ENCODE measurements around the gene NT5C. TPM values are rescaled to one million over a fixed set of nuclear protein-coding genes. Genes with fewer than 3 reads are reported as not detected.

The NT5C gene
- total RNA-seq, 1 donor from 2014 or later, result 48.2 TPM

DNA sequence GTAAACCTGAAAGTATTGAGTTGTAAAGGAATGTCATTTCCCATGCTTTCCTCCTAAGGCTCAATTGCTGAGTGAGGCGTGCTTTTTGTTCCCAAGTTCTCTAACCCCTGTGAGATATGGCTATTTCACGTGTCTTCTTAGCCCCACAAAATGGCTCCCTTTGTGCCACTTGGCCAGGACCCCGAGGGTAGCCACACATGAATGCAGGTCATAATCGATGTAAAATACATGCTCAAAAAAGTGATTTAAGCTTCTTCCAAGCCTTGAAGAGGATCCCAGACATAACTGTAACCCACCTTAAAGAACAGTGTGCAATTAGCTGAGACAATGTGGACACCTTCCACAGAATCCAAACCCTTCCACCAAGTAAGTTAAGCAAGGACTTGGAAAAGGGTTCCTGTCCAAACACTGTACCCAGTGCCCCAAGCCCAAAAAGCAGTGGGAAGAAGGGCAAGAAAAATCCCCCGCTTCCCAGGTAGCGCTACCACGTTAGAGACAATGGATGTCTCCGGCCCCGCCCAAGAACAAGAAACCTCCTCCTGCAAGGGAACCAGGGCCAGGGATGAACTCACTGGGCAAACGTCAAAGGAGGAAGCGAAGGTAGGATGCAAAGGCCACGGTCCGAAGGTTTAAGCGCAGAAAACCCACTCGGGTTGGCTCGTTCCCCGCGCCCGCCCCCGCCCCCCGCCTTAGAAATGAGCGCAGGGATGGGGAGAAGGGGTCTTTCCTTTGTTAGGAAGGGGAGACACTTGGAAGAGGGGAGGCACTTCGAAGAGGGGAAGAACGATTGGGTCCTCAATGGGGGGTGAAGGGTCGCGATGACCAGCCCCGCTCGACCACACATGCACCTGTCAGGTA is 21.6 kb upstream of the NT5C start:
- no peak for DNase-seq (ENCODE audit: extremely low spot score, unreplicated experiment)
- H3K27me3 Mint-ChIP-seq (ENCODE audit: unreplicated experiment), result no peaks in the 10 kb centered on the region
- peaks cover 5% of the 10 kb centered on the region for H3K36me3 Mint-ChIP-seq (ENCODE audit: unreplicated experiment)
- H3K9me3 Mint-ChIP-seq (ENCODE audit: unreplicated experiment), result no peaks in the 10 kb centered on the region
- TF ChIP-seq, protein P1, sequence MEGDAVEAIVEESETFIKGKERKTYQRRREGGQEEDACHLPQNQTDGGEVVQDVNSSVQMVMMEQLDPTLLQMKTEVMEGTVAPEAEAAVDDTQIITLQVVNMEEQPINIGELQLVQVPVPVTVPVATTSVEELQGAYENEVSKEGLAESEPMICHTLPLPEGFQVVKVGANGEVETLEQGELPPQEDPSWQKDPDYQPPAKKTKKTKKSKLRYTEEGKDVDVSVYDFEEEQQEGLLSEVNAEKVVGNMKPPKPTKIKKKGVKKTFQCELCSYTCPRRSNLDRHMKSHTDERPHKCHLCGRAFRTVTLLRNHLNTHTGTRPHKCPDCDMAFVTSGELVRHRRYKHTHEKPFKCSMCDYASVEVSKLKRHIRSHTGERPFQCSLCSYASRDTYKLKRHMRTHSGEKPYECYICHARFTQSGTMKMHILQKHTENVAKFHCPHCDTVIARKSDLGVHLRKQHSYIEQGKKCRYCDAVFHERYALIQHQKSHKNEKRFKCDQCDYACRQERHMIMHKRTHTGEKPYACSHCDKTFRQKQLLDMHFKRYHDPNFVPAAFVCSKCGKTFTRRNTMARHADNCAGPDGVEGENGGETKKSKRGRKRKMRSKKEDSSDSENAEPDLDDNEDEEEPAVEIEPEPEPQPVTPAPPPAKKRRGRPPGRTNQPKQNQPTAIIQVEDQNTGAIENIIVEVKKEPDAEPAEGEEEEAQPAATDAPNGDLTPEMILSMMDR (IDR thresholded peaks at IDR 0.05), result no peak
- peak overlapping the region; percentile 85 for H3K27ac Mint-ChIP-seq (ENCODE audit: unreplicated experiment)
- peaks cover 29% of the 10 kb centered on the region for H3K4me1 Mint-ChIP-seq (ENCODE audit: unreplicated experiment)
- H3K4me3 Mint-ChIP-seq (ENCODE audit: unreplicated experiment), result peak overlapping the region; percentile 89

DNA sequence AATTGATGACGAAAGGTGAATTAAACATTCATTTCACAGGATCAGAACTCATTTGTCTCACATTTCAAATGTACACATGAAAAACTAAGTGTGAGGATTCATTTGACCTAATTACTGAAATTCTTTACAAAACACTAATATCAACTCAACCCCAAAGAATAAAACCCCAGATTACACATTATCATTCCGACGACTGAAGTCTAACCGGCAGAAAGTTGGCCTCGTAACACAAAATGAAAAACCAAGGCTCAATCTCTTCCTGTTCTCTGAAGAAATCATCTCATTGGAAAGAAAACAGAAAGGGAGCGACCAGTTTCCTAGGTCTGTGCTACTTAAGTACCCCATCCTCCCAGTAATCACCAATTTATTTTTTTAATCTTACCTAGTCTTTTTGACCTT is 21.0 kb upstream of the NT5C start:
- DNase-seq (ENCODE audit: extremely low spot score, unreplicated experiment), result no peak
- peaks cover 29% of the 10 kb centered on the region for H3K4me1 Mint-ChIP-seq (ENCODE audit: unreplicated experiment)
- no peaks in the 10 kb centered on the region for H3K9me3 Mint-ChIP-seq (ENCODE audit: unreplicated experiment)
- TF ChIP-seq, protein P1 (IDR thresholded peaks at IDR 0.05), result no peak
- peak overlapping the region; percentile 89 for H3K4me3 Mint-ChIP-seq (ENCODE audit: unreplicated experiment)
- H3K27ac Mint-ChIP-seq (ENCODE audit: unreplicated experiment), result peak overlapping the region; percentile 85
- peaks cover 11% of the 10 kb centered on the region for H3K36me3 Mint-ChIP-seq (ENCODE audit: unreplicated experiment)
- no peaks in the 10 kb centered on the region for H3K27me3 Mint-ChIP-seq (ENCODE audit: unreplicated experiment)

DNA sequence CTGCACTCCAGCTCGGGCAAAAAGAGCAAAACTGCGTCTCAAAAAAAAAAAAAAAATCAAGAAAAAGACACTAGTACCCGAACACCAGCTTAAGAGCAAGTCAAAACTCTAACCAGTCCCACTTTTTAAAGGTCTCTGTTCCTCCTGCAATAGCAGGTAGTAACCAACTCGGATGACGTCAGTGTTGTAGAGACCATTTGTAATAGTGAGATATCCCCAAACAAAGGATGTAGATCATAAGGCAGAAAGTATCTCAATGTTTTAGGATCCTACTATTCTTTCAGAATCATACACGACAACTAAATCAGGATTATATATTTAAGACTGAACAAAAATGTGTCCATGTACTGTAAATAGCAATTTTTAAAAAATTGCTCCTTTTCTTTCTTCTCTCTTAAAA is 20.4 kb upstream of the NT5C start:
- Mint-ChIP-seq H3K36me3 (ENCODE audit: unreplicated experiment) (peaks cover 17% of the 10 kb centered on the region), H3K4me1 (ENCODE audit: unreplicated experiment) (peaks cover 29% of the 10 kb centered on the region), H3K27me3 (ENCODE audit: unreplicated experiment) (no peaks in the 10 kb centered on the region), H3K9me3 (ENCODE audit: unreplicated experiment) (no peaks in the 10 kb centered on the region), H3K27ac (ENCODE audit: unreplicated experiment) (peak overlapping the region; percentile 85), H3K4me3 (ENCODE audit: unreplicated experiment) (peak overlapping the region; percentile 89)
- no peak for DNase-seq (ENCODE audit: extremely low spot score, unreplicated experiment)
- TF ChIP-seq, protein P1 (IDR thresholded peaks at IDR 0.05), result no peak

DNA sequence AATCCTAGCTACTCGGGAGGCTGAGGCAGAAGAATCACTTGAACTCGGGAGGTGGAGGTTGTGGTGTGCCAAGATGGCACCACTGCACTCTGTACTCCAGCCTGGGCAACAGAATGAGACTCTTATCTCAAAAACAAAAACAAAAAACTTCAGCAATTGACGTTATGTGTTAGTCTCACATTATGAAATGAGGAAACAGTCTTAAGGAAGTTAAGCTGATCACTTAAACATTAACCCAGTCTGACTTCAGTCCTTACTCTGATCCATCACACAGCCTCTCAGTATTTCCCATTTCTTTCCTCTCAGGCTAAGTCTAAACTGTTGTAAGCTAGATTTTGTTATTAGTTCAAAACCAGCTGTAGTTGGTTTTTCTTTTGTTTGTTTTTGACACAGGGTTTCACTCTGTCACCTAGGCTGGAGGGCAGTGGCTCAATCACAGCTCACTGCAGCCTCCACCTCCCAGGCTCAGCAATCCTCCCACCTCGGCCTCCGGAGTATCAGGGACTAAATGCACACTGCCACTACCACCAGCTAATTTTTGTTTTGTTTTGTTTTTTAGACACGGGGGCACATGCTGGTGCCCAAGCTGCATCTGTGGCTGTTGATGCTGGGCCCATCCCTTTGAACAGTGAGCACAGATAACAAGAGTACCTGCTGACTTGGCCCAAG is 16.5 kb upstream of the NT5C start:
- Mint-ChIP-seq H3K27ac (ENCODE audit: unreplicated experiment) (peak overlapping the region; percentile 33), H3K4me1 (ENCODE audit: unreplicated experiment) (peaks cover 20% of the 10 kb centered on the region), H3K9me3 (ENCODE audit: unreplicated experiment) (no peaks in the 10 kb centered on the region), H3K27me3 (ENCODE audit: unreplicated experiment) (no peaks in the 10 kb centered on the region), H3K36me3 (ENCODE audit: unreplicated experiment) (peaks cover 33% of the 10 kb centered on the region), H3K4me3 (ENCODE audit: unreplicated experiment) (no peak overlapping the region)
- DNase-seq (ENCODE audit: extremely low spot score, unreplicated experiment), result no peak
- TF ChIP-seq, protein P1 (IDR thresholded peaks at IDR 0.05), result no peak

DNA sequence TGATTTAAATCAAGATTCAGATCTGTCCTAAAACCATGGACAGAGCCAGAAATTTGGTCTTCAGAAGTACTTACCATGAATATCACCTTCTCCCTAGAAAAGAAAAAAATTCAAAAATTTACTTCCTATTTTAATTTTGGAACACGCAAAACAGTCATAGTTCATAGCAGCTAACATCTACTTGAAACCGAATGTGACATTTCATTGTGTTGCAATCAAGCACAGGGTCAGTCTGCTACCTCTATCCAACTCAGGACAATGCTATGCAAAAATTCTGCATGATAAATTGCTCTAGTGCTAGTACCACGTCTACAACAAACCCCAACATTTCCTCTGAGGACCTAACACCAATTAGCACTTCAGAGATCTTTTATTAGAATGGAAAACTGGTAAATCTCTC is 15.1 kb upstream of the NT5C start:
- H3K27ac Mint-ChIP-seq (ENCODE audit: unreplicated experiment), result peak overlapping the region; percentile 0
- no peaks in the 10 kb centered on the region for H3K9me3 Mint-ChIP-seq (ENCODE audit: unreplicated experiment)
- TF ChIP-seq, protein P1 (IDR thresholded peaks at IDR 0.05), result no peak
- H3K36me3 Mint-ChIP-seq (ENCODE audit: unreplicated experiment), result peaks cover 35% of the 10 kb centered on the region
- no peaks in the 10 kb centered on the region for H3K27me3 Mint-ChIP-seq (ENCODE audit: unreplicated experiment)
- no peak for DNase-seq (ENCODE audit: extremely low spot score, unreplicated experiment)
- peaks cover 6% of the 10 kb centered on the region for H3K4me1 Mint-ChIP-seq (ENCODE audit: unreplicated experiment)
- H3K4me3 Mint-ChIP-seq (ENCODE audit: unreplicated experiment), result no peak overlapping the region

All from osteocyte (in vitro differentiated cells).